Natural killer cell (primary cell): Measurements from ENCODE around the gene TENM4. TPM values are rescaled to one million over a fixed set of nuclear protein-coding genes. Genes with fewer than 3 reads are reported as not detected.

ENCODE experiments used
- ATAC-seq, 3 donors: fragments of 150-1000 bp in 2 of 3; fragments of 200-7000 bp in 1 of 3; cut with Tn5 transposase; 1 replicate in 1 of 3; 2 replicates in 2 of 3; pipeline ENCODE4 v1.10.0; 2021; ENCODE audit warnings: mild to moderate bottlenecking in 2 of 3, moderate library complexity in 2 of 3
- DNase-seq, 2 donors: peaks; one replicate each; pipeline versions ENCODE4 v3.0.0 to v3.0.0-alpha.2; 2013 to 2021; ENCODE audit warnings: mixed read lengths in 1 of 2
- H3K27ac ChIP-seq: one replicate; pipeline ENCODE4 v1.5.1; 2013; ENCODE audit warnings: mild to moderate bottlenecking, low read length
- H3K27me3 ChIP-seq: one replicate; pipeline ENCODE4 v1.6.1; 2013; ENCODE audit warnings: low read length; ENCODE audit not compliant: control insufficient read depth, insufficient read depth
- H3K36me3 ChIP-seq: one replicate; pipeline ENCODE4 v1.6.1; 2013; ENCODE audit warnings: low read length; ENCODE audit not compliant: control insufficient read depth, insufficient read depth
- H3K4me1 ChIP-seq: one replicate; pipeline ENCODE4 v1.6.1; 2013; ENCODE audit warnings: low read length; ENCODE audit not compliant: control insufficient read depth, insufficient read depth
- H3K4me3 ChIP-seq: one replicate; pipeline ENCODE4 v1.5.1; 2013; ENCODE audit warnings: low read length
- H3K9me3 ChIP-seq: one replicate; pipeline ENCODE4 v1.6.1; 2013; ENCODE audit warnings: low read length; ENCODE audit not compliant: control insufficient read depth, insufficient read depth
- H3K27ac Mint-ChIP-seq, 2 donors: one replicate each; pipeline ENCODE4 v1.8.0; 2022; ENCODE audit warnings: mild to moderate bottlenecking in 2 of 2, mixed read lengths in 2 of 2, moderate library complexity in 1 of 2
- H3K27me3 Mint-ChIP-seq, 2 donors: one replicate each; pipeline ENCODE4 v1.8.0; 2022; ENCODE audit warnings: low read depth in 2 of 2, mixed read lengths in 2 of 2
- H3K36me3 Mint-ChIP-seq: one replicate; pipeline ENCODE4 v1.8.0; 2022; ENCODE audit warnings: mixed read lengths
- H3K4me1 Mint-ChIP-seq, 2 donors: one replicate each; pipeline ENCODE4 v1.8.0; 2022; ENCODE audit warnings: mixed read lengths in 2 of 2
- H3K4me3 Mint-ChIP-seq: one replicate; pipeline ENCODE4 v1.8.0; 2022; ENCODE audit warnings: mild to moderate bottlenecking, moderate library complexity, mixed read lengths
- H3K9me3 Mint-ChIP-seq, 2 donors: one replicate each; pipeline ENCODE4 v1.8.0; 2022; ENCODE audit warnings: mixed read lengths in 2 of 2
- WGBS: methylation state at CpG from one replicate; pipeline ENCODE4 v1.1.7; 2013; ENCODE audit warnings: missing lambda C conversion rate; ENCODE audit not compliant: insufficient coverage; 5-methylcytosine and 5-hydroxymethylcytosine counted together
- intact Hi-C: fragments of 100-400 bp; cut with micrococcal nuclease; formaldehyde crosslinking; loops from one replicate; pipeline ENCODE4 v1.14.2; 2022
- total RNA-seq, 4 donors: library from RNA; stranded (reverse); fragments of 120-200 nt in 1 of 4; gene quantifications; one replicate each; pipeline versions ENCODE4 v1.2.3 to v1.2.4, GENCODE V29; 2013 to 2022
- TF ChIP-seq, protein P1 (sequence below): fragments of 200-600 bp; IDR thresholded peaks from one replicate; pipeline ENCODE4 v1.8.0; 2022; ENCODE audit warnings: antibody characterized with exemption

Gene TENM4
- total RNA-seq, 3 donors from 2014 or later (not counting 1 experiment from before 2014, with no cell fraction given) = 0.63 to 0.75 TPM; not detected in 1

DNA sequence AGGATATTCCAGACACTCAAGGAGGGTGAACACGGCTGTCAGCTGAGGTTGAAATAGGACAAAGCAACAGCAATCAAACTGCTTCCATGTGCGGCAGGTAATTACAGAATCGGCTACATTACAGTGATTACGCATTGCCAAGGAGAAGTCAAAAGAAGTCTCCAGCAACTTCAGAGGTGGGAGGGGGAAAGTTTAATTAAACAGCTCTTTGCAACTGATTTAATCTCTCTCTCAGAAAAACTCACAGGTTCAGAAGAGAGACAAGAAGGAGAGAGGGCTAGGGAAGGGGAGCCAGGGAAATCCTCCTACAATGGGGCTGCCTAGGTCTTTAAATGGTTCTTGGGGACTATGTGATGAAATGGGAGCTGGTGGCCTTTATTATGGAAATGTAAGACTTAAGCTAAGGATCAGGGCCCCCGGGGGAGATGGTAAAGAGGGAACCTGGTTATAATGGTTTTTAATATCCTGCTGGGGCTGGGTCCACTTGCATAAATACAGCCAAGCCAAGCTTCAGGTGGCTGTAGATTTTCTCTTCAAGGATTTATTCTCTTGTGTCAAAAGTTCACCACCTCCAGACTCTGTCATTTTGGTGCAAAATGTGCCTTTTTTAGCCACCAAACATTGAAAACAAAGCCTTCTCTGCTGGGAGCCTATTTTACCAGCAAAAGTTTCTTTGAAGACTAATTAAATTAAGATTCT, 511.5 kb downstream of the TENM4 start:
- H3K9me3 ChIP-seq = no peaks in the 10 kb centered on the region
- ATAC-seq (no peak), DNase-seq (no peak)
- intact Hi-C loops = no loop called here
- TF ChIP-seq, protein P1, sequence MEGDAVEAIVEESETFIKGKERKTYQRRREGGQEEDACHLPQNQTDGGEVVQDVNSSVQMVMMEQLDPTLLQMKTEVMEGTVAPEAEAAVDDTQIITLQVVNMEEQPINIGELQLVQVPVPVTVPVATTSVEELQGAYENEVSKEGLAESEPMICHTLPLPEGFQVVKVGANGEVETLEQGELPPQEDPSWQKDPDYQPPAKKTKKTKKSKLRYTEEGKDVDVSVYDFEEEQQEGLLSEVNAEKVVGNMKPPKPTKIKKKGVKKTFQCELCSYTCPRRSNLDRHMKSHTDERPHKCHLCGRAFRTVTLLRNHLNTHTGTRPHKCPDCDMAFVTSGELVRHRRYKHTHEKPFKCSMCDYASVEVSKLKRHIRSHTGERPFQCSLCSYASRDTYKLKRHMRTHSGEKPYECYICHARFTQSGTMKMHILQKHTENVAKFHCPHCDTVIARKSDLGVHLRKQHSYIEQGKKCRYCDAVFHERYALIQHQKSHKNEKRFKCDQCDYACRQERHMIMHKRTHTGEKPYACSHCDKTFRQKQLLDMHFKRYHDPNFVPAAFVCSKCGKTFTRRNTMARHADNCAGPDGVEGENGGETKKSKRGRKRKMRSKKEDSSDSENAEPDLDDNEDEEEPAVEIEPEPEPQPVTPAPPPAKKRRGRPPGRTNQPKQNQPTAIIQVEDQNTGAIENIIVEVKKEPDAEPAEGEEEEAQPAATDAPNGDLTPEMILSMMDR = no peak
- no peak overlapping the region for H3K4me3 ChIP-seq
- H3K27ac ChIP-seq = no peak overlapping the region
- Mint-ChIP-seq H3K4me3 (no peak overlapping the region), H3K27ac (no peak overlapping the region), H3K36me3 (no peaks in the 10 kb centered on the region), H3K4me1 (no peaks in the 10 kb centered on the region), H3K27me3 (peaks cover 0 to 14% of the 10 kb centered on the region in 2 donors), H3K9me3 (no peaks in the 10 kb centered on the region)
- no peaks in the 10 kb centered on the region for H3K27me3 ChIP-seq
- WGBS = 58% methylated on average over 5 of the region's 5 CpGs
- no peaks in the 10 kb centered on the region for H3K36me3 ChIP-seq
- H3K4me1 ChIP-seq = no peaks in the 10 kb centered on the region

DNA sequence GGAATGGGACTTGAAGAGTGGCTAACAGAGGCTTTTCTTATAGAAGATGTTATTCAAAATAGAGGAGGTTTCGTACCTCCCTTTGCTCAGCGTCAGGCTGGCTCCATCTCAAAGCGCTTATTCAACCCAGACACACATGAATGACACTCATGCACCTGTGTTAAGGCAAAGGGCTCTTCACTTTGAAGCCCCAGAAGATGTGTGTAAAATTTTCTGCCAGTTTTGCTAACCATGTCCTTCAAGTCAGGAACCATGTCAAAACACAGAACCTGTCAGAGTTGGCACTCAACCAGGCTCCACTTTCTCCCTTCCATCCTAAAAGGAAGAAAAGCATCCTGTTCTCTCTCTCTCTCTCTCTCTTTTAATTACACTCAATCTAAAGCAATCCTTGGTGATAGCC, 513.3 kb downstream of the TENM4 start:
- Mint-ChIP-seq H3K27ac (no peak overlapping the region), H3K4me3 (no peak overlapping the region), H3K27me3 (peaks cover 0 to 14% of the 10 kb centered on the region in 2 donors), H3K9me3 (no peaks in the 10 kb centered on the region), H3K4me1 (no peaks in the 10 kb centered on the region), H3K36me3 (no peaks in the 10 kb centered on the region)
- 97% methylated on average over 3 of the region's 3 CpGs for whole genome bisulfite sequencing
- TF ChIP-seq, protein P1 = no peak
- intact Hi-C loops = no loop called here
- DNase-seq (no peak), ATAC-seq (no peak)
- no peaks in the 10 kb centered on the region for H3K36me3 ChIP-seq
- H3K4me3 ChIP-seq = no peak overlapping the region
- no peaks in the 10 kb centered on the region for H3K9me3 ChIP-seq
- no peaks in the 10 kb centered on the region for H3K27me3 ChIP-seq
- no peak overlapping the region for H3K27ac ChIP-seq
- H3K4me1 ChIP-seq = no peaks in the 10 kb centered on the region

DNA sequence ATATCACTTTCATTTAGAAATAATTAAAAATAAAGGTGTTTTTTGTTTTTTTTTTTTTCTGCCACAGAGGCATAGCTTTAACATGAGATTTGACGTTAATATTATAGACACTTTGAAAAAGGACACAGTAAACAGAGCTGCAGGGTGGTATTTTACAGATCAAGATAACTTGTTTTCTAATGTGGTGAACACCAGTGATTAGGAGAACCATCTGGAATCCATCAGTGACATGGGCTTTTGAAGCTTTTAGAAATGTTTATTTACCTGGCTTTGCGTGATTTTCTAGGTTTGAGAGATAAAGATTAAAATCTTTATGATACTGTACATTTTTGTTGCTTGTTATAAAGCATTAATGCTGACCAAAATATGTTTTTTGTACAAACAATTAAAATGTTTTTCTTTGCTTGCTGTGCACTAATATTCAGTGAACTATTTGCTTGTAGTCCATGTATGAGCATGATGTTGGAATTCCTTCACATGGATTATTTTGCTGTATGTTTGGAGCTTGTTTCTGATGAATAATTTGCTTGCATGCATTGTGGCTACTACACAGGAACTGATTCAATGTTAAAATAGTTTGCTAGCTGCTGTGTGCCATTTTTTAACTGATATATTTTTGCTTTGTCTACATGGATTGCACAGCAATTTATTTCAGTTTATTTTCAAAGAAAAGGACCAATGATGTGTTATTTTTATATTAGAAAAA, 514.0 kb downstream of the TENM4 start:
- intact Hi-C loops = no loop called here
- no peak for ATAC-seq

More for the DNA sequence above, 514.0 kb downstream of the TENM4 start:
- H3K27me3 ChIP-seq = no peaks in the 10 kb centered on the region
- Mint-ChIP-seq H3K4me3 (no peak overlapping the region), H3K27ac (no peak overlapping the region), H3K9me3 (no peaks in the 10 kb centered on the region), H3K27me3 (peaks cover 0 to 14% of the 10 kb centered on the region in 2 donors), H3K36me3 (no peaks in the 10 kb centered on the region), H3K4me1 (no peaks in the 10 kb centered on the region)
- TF ChIP-seq, protein P1 = no peak
- no peaks in the 10 kb centered on the region for H3K36me3 ChIP-seq
- DNase-seq = no peak
- WGBS = 90% methylated on average over 2 of the region's 2 CpGs
- H3K4me1 ChIP-seq = no peaks in the 10 kb centered on the region
- no peaks in the 10 kb centered on the region for H3K9me3 ChIP-seq
- H3K27ac ChIP-seq = no peak overlapping the region
- no peak overlapping the region for H3K4me3 ChIP-seq
